ENCODE data around the gene KRT23. TPM values are rescaled to one million over a fixed set of nuclear protein-coding genes. Genes with fewer than 3 reads are reported as not detected.

KRT23 gene
- total RNA-seq, 1 experiment from 2014 or later, result not detected

- H3K23me2 ChIP-seq (ENCODE audit: insufficient read length, low read depth, low read length, poor library complexity, severe bottlenecking), result no peaks in the 10 kb centered on the region
- no peak overlapping the region for H3K56ac ChIP-seq (ENCODE audit: insufficient read length, low read depth, low read length)
- TF ChIP-seq, protein P1, sequence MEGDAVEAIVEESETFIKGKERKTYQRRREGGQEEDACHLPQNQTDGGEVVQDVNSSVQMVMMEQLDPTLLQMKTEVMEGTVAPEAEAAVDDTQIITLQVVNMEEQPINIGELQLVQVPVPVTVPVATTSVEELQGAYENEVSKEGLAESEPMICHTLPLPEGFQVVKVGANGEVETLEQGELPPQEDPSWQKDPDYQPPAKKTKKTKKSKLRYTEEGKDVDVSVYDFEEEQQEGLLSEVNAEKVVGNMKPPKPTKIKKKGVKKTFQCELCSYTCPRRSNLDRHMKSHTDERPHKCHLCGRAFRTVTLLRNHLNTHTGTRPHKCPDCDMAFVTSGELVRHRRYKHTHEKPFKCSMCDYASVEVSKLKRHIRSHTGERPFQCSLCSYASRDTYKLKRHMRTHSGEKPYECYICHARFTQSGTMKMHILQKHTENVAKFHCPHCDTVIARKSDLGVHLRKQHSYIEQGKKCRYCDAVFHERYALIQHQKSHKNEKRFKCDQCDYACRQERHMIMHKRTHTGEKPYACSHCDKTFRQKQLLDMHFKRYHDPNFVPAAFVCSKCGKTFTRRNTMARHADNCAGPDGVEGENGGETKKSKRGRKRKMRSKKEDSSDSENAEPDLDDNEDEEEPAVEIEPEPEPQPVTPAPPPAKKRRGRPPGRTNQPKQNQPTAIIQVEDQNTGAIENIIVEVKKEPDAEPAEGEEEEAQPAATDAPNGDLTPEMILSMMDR (conservative IDR thresholded peaks at IDR 0.05), result no peak
- Mint-ChIP-seq H3K36me3 (ENCODE audit: insufficient read depth in 1 of 3, low read depth in 3 of 3) (no peaks in the 10 kb centered on the region), H3K27me3 (ENCODE audit: low read depth) (no peaks in the 10 kb centered on the region; the same call in none of the 2 replicates), H3K27ac (peak overlapping the region in 1 of 3 experiments; percentile 2; a peak in 1 of 7 replicates), H3K4me1 (peaks cover 10 to 11% of the 10 kb centered on the region in 2 experiments), H3K4me3 (no peak overlapping the region), H3K9me3 (no peaks in the 10 kb centered on the region)
- H3K4me1 ChIP-seq (ENCODE audit: insufficient read depth, low read length), result peaks cover 2% of the 10 kb centered on the region; the same call in 1 of the 2 replicates
- H2AK5ac ChIP-seq (ENCODE audit: insufficient read length, low read length), result no peak overlapping the region
- whole genome bisulfite sequencing (ENCODE audit: extremely low coverage, insufficient read length, low lambda C conversion rate), result no CpG with 5 or more reads among the region's 2 CpGs
- H3K79me2 ChIP-seq (ENCODE audit: insufficient read depth, low read length), result no peaks in the 10 kb centered on the region
- H3K18ac ChIP-seq (ENCODE audit: insufficient read length, low read depth, low read length), result no peak overlapping the region
- no peak overlapping the region for H3K4ac ChIP-seq (ENCODE audit: low read depth, low read length)
- H2BK15ac ChIP-seq (ENCODE audit: low read depth, low read length), result no peak overlapping the region
- no peak overlapping the region for H2BK20ac ChIP-seq (ENCODE audit: low read depth, low read length, poor library complexity, severe bottlenecking)
- H4K5ac ChIP-seq (ENCODE audit: insufficient read length, low read depth, low read length), result no peak overlapping the region
- no peak overlapping the region for H3K9ac ChIP-seq (ENCODE audit: extremely low read depth, insufficient read length, low read length)
- no peak overlapping the region for H2AFZ ChIP-seq (ENCODE audit: low read length)
- no peaks in the 10 kb centered on the region for H4K20me1 ChIP-seq (ENCODE audit: control insufficient read depth, insufficient read depth, insufficient read length)
- no peak overlapping the region for H3K14ac ChIP-seq (ENCODE audit: insufficient read depth, low read length)
- no peak for DNase-seq
- no peak overlapping the region for H3K27ac ChIP-seq (ENCODE audit: insufficient read length, low read depth, low read length)
- H2BK5ac ChIP-seq (ENCODE audit: insufficient read length, low read length), result no peak overlapping the region
- no peak overlapping the region for H3T11ph ChIP-seq (ENCODE audit: low read length)
- H3K23ac ChIP-seq (ENCODE audit: insufficient read length, low read depth, low read length), result no peak overlapping the region
- no peaks in the 10 kb centered on the region for H3K9me3 ChIP-seq (ENCODE audit: control insufficient read depth, low read depth, low read length)
- no peaks in the 10 kb centered on the region for H3K27me3 ChIP-seq (ENCODE audit: insufficient read depth, low read length)
- no peaks in the 10 kb centered on the region for H3K79me1 ChIP-seq (ENCODE audit: insufficient read depth, low read depth, low read length, poor library complexity, severe bottlenecking)
- no peak overlapping the region for H4K8ac ChIP-seq (replicated peaks; ENCODE audit: insufficient read length, low read depth, low read length)
- no peak overlapping the region for H3K4me2 ChIP-seq (ENCODE audit: insufficient read depth, insufficient read length, low read length)
- H4K91ac ChIP-seq (ENCODE audit: insufficient read length, low read depth, low read length), result no peak overlapping the region
- no peak overlapping the region for H2BK12ac ChIP-seq (ENCODE audit: insufficient read length, low read depth, low read length)
- H2BK120ac ChIP-seq (ENCODE audit: low read depth, low read length, poor library complexity, severe bottlenecking), result no peak overlapping the region
Measured at GRCh38 chr17:40922239-40922638, 15.2 kb downstream of the KRT23 start.

All from H9 (cell line).